ENCODE data around the gene PTPN6.

The PTPN6 gene

DNA sequence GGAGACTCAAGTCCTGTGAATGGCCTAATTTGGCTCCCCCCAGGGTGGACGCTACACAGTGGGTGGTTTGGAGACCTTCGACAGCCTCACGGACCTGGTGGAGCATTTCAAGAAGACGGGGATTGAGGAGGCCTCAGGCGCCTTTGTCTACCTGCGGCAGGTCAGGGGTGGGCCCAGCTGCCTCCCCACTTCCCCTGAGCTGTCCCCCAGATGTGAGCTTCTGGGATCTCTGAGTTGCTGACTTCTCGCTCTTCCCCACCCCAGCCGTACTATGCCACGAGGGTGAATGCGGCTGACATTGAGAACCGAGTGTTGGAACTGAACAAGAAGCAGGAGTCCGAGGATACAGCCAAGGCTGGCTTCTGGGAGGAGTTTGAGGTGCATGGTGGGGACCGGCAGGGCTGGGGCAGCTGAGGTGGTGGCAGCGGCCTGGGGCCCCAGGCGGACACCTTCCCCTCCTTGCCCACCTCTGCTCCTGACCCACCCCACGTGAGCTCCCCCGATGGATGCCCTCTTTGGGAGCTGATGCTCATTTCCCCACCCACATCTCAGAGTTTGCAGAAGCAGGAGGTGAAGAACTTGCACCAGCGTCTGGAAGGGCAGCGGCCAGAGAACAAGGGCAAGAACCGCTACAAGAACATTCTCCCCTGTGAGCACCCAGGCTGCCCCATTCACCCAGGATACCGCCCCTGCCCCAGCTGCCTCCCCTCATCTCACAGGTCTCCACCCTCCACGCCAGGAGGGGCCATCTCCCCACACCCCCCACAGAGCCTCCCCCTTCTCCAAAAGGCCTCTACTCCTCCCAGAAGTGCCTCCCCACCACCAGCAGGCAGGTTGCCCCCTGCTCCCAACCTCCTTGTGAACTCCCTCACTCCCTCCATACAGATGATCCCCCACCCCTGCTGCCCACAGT lies 4.2 kb downstream of the PTPN6 start:
- Histone ChIP-seq H3K9me3 (replicated peaks in 1 of 11) (no peaks in the 10 kb centered on the region), H3K36me3 (peaks cover 5 to 72% (median 37%) of the 10 kb centered on the region in 11 experiments; a peak in 19 of 22 replicates), H3K4me2 (peak overlapping the region; percentile 94 to 100 (median 99)), H3K4me3 (peak overlapping the region; percentile 78 to 99 (median 86); a peak in 16 of 20 replicates), H3K4me1 (peaks cover 71 to 99% (median 88%) of the 10 kb centered on the region in 10 experiments), H3K27ac (peak overlapping the region; percentile 82 to 95 (median 93); a peak in 20 of 22 replicates), H3K27me3 (no peaks in the 10 kb centered on the region), H3K9ac (peak overlapping the region; percentile 88 to 95 (median 92)), H4K20me1 (peaks cover 0 to 72% (median 23%) of the 10 kb centered on the region in 11 experiments; a peak in 14 of 22 replicates)
- TF ChIP-seq Cebpa-rat (IDR thresholded peaks at IDR 0.05), result no peak

DNA sequence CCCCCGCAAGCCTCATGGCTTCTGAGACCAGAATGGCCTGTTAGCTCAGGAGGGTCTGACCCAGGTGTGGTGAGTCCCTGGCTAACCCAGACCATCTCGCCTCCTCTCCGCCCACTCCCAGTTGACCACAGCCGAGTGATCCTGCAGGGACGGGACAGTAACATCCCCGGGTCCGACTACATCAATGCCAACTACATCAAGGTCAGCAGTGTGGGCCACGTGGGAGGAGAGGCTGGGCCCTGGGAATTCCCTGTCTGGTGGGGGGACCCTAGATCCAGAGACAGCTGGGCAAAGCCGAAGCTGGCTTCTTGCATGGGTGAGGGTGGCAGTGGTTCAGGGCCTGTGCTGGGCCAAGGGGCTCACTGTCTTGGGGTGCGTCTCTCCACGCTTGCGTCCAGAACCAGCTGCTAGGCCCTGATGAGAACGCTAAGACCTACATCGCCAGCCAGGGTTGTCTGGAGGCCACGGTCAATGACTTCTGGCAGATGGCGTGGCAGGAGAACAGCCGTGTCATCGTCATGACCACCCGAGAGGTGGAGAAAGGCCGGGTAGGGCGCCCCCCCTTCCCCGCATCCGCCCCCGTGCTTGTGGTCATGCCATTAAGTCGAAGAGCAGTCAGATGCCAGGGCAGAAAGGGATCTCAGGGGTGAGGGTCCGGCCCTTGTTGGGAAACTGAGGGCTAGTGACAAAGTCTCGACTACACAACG lies 5.0 kb downstream of the PTPN6 start:
- Histone ChIP-seq H3K36me3 (peaks cover 7 to 80% (median 43%) of the 10 kb centered on the region in 11 experiments; a peak in 19 of 22 replicates), H3K4me3 (peak overlapping the region; percentile 6 to 99 (median 80); a peak in 16 of 20 replicates), H3K9ac (peak overlapping the region; percentile 74 to 95 (median 92); a peak in 21 of 22 replicates), H3K27me3 (no peaks in the 10 kb centered on the region), H3K4me2 (peak overlapping the region; percentile 94 to 100 (median 99)), H4K20me1 (peaks cover 0 to 80% (median 23%) of the 10 kb centered on the region in 11 experiments; a peak in 14 of 22 replicates), H3K4me1 (peaks cover 72 to 99% (median 89%) of the 10 kb centered on the region in 10 experiments), H3K9me3 (replicated peaks in 1 of 11) (no peaks in the 10 kb centered on the region), H3K27ac (peak overlapping the region in 10 of 11 experiments; percentile 83 to 95 (median 93); a peak in 21 of 22 replicates)
- no peak for TF ChIP-seq Cebpa-rat (IDR thresholded peaks at IDR 0.05)

DNA sequence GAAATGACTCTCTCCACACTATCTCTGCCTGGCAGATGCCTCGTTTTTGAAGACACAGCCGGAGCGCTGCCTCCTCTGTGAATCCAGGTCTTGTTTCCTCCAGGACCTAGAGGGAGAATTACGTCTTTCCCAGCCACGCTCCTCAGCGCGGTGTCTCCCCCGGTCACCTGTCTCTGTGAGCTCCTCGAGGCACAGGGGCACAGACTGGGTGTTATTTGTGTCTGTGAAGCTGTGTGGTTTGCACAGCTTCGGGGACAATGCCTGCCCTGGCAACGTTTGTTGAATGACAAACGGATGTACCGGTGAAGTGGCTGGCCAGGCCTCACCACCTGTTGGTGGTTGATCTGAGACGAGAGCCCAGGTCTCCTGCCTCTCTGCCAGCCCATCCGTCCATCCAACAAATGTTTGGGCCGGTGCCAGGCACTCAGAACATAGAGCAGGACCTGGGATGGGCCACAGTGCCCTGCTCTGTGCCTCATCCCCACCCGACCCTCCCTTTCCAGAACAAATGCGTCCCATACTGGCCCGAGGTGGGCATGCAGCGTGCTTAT lies 6.1 kb downstream of the PTPN6 start:
- peaks cover 83 to 99% (median 98%) of the 10 kb centered on the region in 10 experiments for H3K4me1 ChIP-seq
- H3K4me2 ChIP-seq, result peak overlapping the region; percentile 94 to 100 (median 99)
- H3K9ac ChIP-seq, result peak overlapping the region; percentile 74 to 95 (median 92); a peak in 20 of 22 replicates
- peaks cover 0 to 82% (median 23%) of the 10 kb centered on the region in 11 experiments; a peak in 14 of 22 replicates for H4K20me1 ChIP-seq
- H3K36me3 ChIP-seq, result peaks cover 7 to 76% (median 43%) of the 10 kb centered on the region in 11 experiments; a peak in 19 of 22 replicates
- no peaks in the 10 kb centered on the region for H3K9me3 ChIP-seq (replicated peaks in 1 of 11)
- peak overlapping the region in 5 of 10 experiments; percentile 34 to 99 (median 89); a peak in 5 of 20 replicates for H3K4me3 ChIP-seq
- H3K27me3 ChIP-seq, result no peaks in the 10 kb centered on the region
- TF ChIP-seq Cebpa-rat (IDR thresholded peaks at IDR 0.05), result no peak
- H3K27ac ChIP-seq, result peak overlapping the region in 10 of 11 experiments; percentile 83 to 95 (median 93); a peak in 20 of 22 replicates

- peak overlapping the region; percentile 94 to 100 (median 99) for H3K4me2 ChIP-seq
- H3K27me3 ChIP-seq, result no peaks in the 10 kb centered on the region
- peaks cover 7 to 69% (median 43%) of the 10 kb centered on the region in 11 experiments; a peak in 19 of 22 replicates for H3K36me3 ChIP-seq
- H3K27ac ChIP-seq, result peak overlapping the region; percentile 74 to 95 (median 92); a peak in 21 of 22 replicates
- H3K9me3 ChIP-seq (replicated peaks in 1 of 11), result no peaks in the 10 kb centered on the region
- no peak for TF ChIP-seq Cebpa-rat (IDR thresholded peaks at IDR 0.05)
- peaks cover 90 to 99% (median 98%) of the 10 kb centered on the region in 10 experiments for H3K4me1 ChIP-seq
- H3K4me3 ChIP-seq, result peak overlapping the region; percentile 37 to 64 (median 48)
- H3K9ac ChIP-seq, result peak overlapping the region; percentile 71 to 95 (median 92)
- H4K20me1 ChIP-seq, result peaks cover 0 to 82% (median 23%) of the 10 kb centered on the region in 11 experiments; a peak in 14 of 22 replicates
These were observed 6.8 kb downstream of the PTPN6 start for GRCh38 chr12:6957741-6958608.

- H3K9me3 ChIP-seq (replicated peaks in 1 of 11), result no peaks in the 10 kb centered on the region
- H3K27ac ChIP-seq, result peak overlapping the region; percentile 74 to 95 (median 92)
- peaks cover 0 to 75% (median 23%) of the 10 kb centered on the region in 11 experiments; a peak in 14 of 22 replicates for H4K20me1 ChIP-seq
- H3K27me3 ChIP-seq, result no peaks in the 10 kb centered on the region
- peaks cover 7 to 66% (median 43%) of the 10 kb centered on the region in 11 experiments; a peak in 19 of 22 replicates for H3K36me3 ChIP-seq
- TF ChIP-seq Cebpa-rat (IDR thresholded peaks at IDR 0.05), result no peak
- H3K9ac ChIP-seq, result peak overlapping the region; percentile 71 to 95 (median 92)
- H3K4me1 ChIP-seq, result peaks cover 96 to 99% (median 98%) of the 10 kb centered on the region in 10 experiments
- peak overlapping the region; percentile 94 to 100 (median 99) for H3K4me2 ChIP-seq
- peak overlapping the region; percentile 37 to 64 (median 48) for H3K4me3 ChIP-seq
These were observed 7.5 kb downstream of the PTPN6 start for GRCh38 chr12:6958609-6959057.

- Histone ChIP-seq H3K4me1 (peaks cover 99 to 100% (median 100%) of the 10 kb centered on the region in 10 experiments), H3K4me2 (peak overlapping the region; percentile 94 to 100 (median 99)), H3K9ac (peak overlapping the region; percentile 71 to 95 (median 92))
These were observed 8.1 kb downstream of the PTPN6 start for GRCh38 chr12:6959058-6959804.

More at GRCh38 chr12:6959058-6959804, 8.1 kb downstream of the PTPN6 start:
- no peak for TF ChIP-seq Cebpa-rat (IDR thresholded peaks at IDR 0.05)
- Histone ChIP-seq H4K20me1 (peaks cover 0 to 72% (median 23%) of the 10 kb centered on the region in 11 experiments; a peak in 14 of 22 replicates), H3K36me3 (peaks cover 13 to 65% (median 47%) of the 10 kb centered on the region in 11 experiments; a peak in 19 of 22 replicates), H3K9me3 (replicated peaks in 1 of 11) (no peaks in the 10 kb centered on the region), H3K27me3 (no peaks in the 10 kb centered on the region), H3K4me3 (peak overlapping the region; percentile 37 to 64 (median 48)), H3K27ac (peak overlapping the region; percentile 74 to 95 (median 92))
